A549 (cell line): Measurements from ENCODE around the gene ATP11A. TPM values are rescaled to one million over a fixed set of nuclear protein-coding genes. Genes with fewer than 3 reads are reported as not detected.

ENCODE experiments used
- ATAC-seq, 2 experiments: fragments of 200-7000 bp in 1 of 2; fragments of >200 bp in 1 of 2; cut with Nextera tagmentation in 1 of 2; cut with Tn5 transposase in 1 of 2; 3 replicates each; pipeline versions ENCODE4 v1.8.0 to v1.9.1; 2018 to 2020; ENCODE audit warnings: mild to moderate bottlenecking in 1 of 2, moderate library complexity in 1 of 2
- CTCF ChIA-PET: fragments of 300-600 bp; sonication (Branson Sonifier 250); formaldehyde crosslinking; extraction: SDS; loops from one replicate; lab custom pipeline; 2021; ENCODE audit warnings: antibody characterized with exemption, inconsistent platforms; lab: Yijun Ruan, JAX
- POLR2A ChIA-PET: fragments of 350-600 bp; formaldehyde crosslinking; extraction: SDS; loops from one replicate; lab custom pipeline; 2021; ENCODE audit warnings: antibody characterized with exemption, inconsistent platforms; lab: Yijun Ruan, JAX
- DNase-seq, 2 experiments: peaks; one replicate each; pipeline versions ENCODE4 v3.0.0 to v3.0.0-alpha.2; 2011 to 2016; ENCODE audit warnings: low read depth in 1 of 2, low spot score in 1 of 2
- FAIRE-seq: peaks from 2 replicates; lab custom pipeline; 2011; peaks lifted over from hg19 to GRCh38; lab: Jason Lieb, UNC
- H3K27ac ChIP-seq, 2 experiments: fragments of >200 bp; sonication (Bioruptor Twin); formaldehyde crosslinking; 3 replicates each; pipeline ENCODE4 v1.5.1; 2016 to 2017
- H3K4me1 ChIP-seq: fragments of >200 bp; sonication (Bioruptor Twin); formaldehyde crosslinking; 3 replicates; pipeline ENCODE4 v1.6.1; 2016
- H3K4me2 ChIP-seq: fragments of >200 bp; sonication (Bioruptor Twin); formaldehyde crosslinking; 3 replicates; pipeline ENCODE4 v1.6.1; 2016
- H3K4me3 ChIP-seq: fragments of >200 bp; sonication (Bioruptor Twin); formaldehyde crosslinking; 3 replicates; pipeline ENCODE4 v1.5.1; 2016
- H3K9me3 ChIP-seq: fragments of >200 bp; sonication (Bioruptor Twin); formaldehyde crosslinking; 3 replicates; pipeline ENCODE4 v1.6.1; 2016
- CHD2 ChIP-seq: fragments of 150-350 bp; IDR thresholded peaks from 2 replicates; pipeline ENCODE4 v1.6.1; 2014; ENCODE audit warnings: low read length; ENCODE audit not compliant: partially characterized antibody
- CHD4 ChIP-seq: fragments of 200-600 bp; sonication (generic); IDR thresholded peaks from 2 replicates; pipeline ENCODE4 v1.6.1; 2016; ENCODE audit warnings: antibody characterized with exemption, mild to moderate bottlenecking, borderline replicate concordance
- EP300 ChIP-seq, 2 experiments: fragments of >200 bp; sonication (Bioruptor Twin); formaldehyde crosslinking; IDR thresholded peaks; 2 replicates in 1 of 2; 3 replicates in 1 of 2; pipeline ENCODE4 v1.6.1; 2016 to 2017
- ESRRA ChIP-seq: fragments of 150-350 bp; IDR thresholded peaks from 2 replicates; pipeline ENCODE4 v1.6.1; 2014; ENCODE audit warnings: mild to moderate bottlenecking, low read length, borderline replicate concordance
- FOSB ChIP-seq: fragments of 250-450 bp; sonication (Bioruptor Pico); IDR thresholded peaks from 2 replicates; pipeline ENCODE4 v1.5.0; 2020; ENCODE audit warnings: mild to moderate bottlenecking, moderate library complexity
- HOXA7 ChIP-seq: fragments of 250-450 bp; sonication (Bioruptor Pico); IDR thresholded peaks from 2 replicates; pipeline ENCODE4 v1.5.0; 2020; ENCODE audit warnings: mild to moderate bottlenecking, moderate library complexity
- HOXB13 ChIP-seq: fragments of 250-450 bp; sonication (Bioruptor Pico); IDR thresholded peaks from 2 replicates; pipeline ENCODE4 v1.5.0; 2020; ENCODE audit warnings: low read depth, mild to moderate bottlenecking, moderate library complexity
- JUN ChIP-seq, 2 experiments: fragments of >200 bp; sonication (Bioruptor Twin); formaldehyde crosslinking; IDR thresholded peaks; 2 replicates in 1 of 2; 3 replicates in 1 of 2; pipeline ENCODE4 v1.6.1; 2016 to 2017
- KDM5A ChIP-seq: fragments of 200-600 bp; sonication (generic); IDR thresholded peaks from 2 replicates; pipeline ENCODE4 v1.6.1; 2016; ENCODE audit warnings: antibody characterized with exemption, mild to moderate bottlenecking
- MAZ ChIP-seq: fragments of 150-350 bp; IDR thresholded peaks from 2 replicates; pipeline ENCODE4 v1.6.1; 2014; ENCODE audit warnings: antibody characterized with exemption, low read depth, low read length, borderline replicate concordance
- NFE2L2 ChIP-seq: fragments of 150-350 bp; conservative IDR thresholded peaks from 2 replicates; pipeline ENCODE4 v1.6.1; 2014; ENCODE audit warnings: low read length
- NPAS2 ChIP-seq: fragments of 250-450 bp; sonication (Bioruptor Pico); IDR thresholded peaks from 2 replicates; pipeline ENCODE4 v1.8.0; 2022; ENCODE audit warnings: mild to moderate bottlenecking, moderate library complexity, borderline replicate concordance
- POLR2A ChIP-seq: IDR thresholded peaks from 2 replicates; pipeline ENCODE4 v1.6.1; 2012; ENCODE audit warnings: mild to moderate bottlenecking, low read length
- RAD21 ChIP-seq, 2 experiments: fragments of >200 bp in 1 of 2; sonication (Bioruptor Twin) in 1 of 2; formaldehyde crosslinking in 1 of 2; IDR thresholded peaks in 1 of 2; conservative IDR thresholded peaks in 1 of 2; 2 replicates in 1 of 2; 3 replicates in 1 of 2; pipeline ENCODE4 v1.6.1; 2012 to 2018; ENCODE audit warnings: inconsistent platforms in 1 of 2
- RARB ChIP-seq: fragments of 250-450 bp; sonication (Bioruptor Pico); IDR thresholded peaks from 2 replicates; pipeline ENCODE4 v1.8.0; 2021; ENCODE audit warnings: mild to moderate bottlenecking, moderate library complexity
- RCOR1 ChIP-seq: fragments of 150-350 bp; IDR thresholded peaks from 2 replicates; pipeline ENCODE4 v1.6.1; 2014; ENCODE audit warnings: antibody characterized with exemption, low read length, low read depth
- RFX5 ChIP-seq: fragments of 450-650 bp; IDR thresholded peaks from 2 replicates; pipeline ENCODE4 v1.7.1; 2014; ENCODE audit warnings: antibody characterized with exemption, mild to moderate bottlenecking, moderate library complexity
- ZFP36 ChIP-seq: fragments of 450-650 bp; IDR thresholded peaks from 2 replicates; pipeline ENCODE4 v1.6.1; 2014; ENCODE audit warnings: borderline replicate concordance; ENCODE audit not compliant: partially characterized antibody
- WGBS: methylation state at CpG from one replicate; pipeline ENCODE4 v1.1.6; 2017; ENCODE audit errors: missing lambda C conversion rate; 5-methylcytosine and 5-hydroxymethylcytosine counted together
- polyA plus RNA-seq, 4 experiments: library from polyadenylated mRNA; depleted of rRNA in 3 of 4; stranded (reverse); fragments of >200 nt; fragmentation: RNase III in 1 of 4; extraction: RNeasy Plus Mini Kit Qiagen cat#74134 plus additional on column Dnase treatment in 1 of 4; gene quantifications; 2 replicates in 3 of 4; 3 replicates in 1 of 4; pipeline ENCODE4 v1.2.3, GENCODE V29; 2011 to 2017
- TF ChIP-seq, protein P1 (sequence below): IDR thresholded peaks from 2 replicates; pipeline ENCODE4 v1.6.1; 2012
- TF ChIP-seq, protein P2 (sequence below): IDR thresholded peaks from 2 replicates; pipeline ENCODE4 v1.6.1; 2012

The ATP11A gene
- polyA plus RNA-seq, 2 of the 4 experiments (the other 2 are of a cell fraction) = 4.1 to 8.0 TPM

DNA sequence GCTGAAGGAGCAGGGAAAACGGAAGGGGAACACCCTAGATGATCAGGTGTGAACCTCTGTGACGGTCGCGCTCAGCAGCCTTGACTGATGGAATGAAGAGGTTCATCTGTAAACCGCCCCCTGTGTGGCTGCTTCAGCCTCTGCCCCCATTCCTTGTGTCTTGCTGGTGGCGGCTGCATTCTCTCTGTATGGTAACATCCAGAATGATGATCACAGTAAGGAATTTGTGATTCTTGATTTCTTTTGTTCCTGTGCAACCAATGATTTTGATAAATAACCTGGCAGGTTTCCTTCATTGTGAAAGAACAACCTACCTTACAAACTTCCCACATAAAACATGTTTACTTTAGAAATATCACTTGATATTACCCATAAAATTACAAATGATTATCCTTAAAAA, 160.4 kb downstream of the ATP11A start:
- CTCF ChIA-PET = no interaction called here
- FAIRE-seq = no peak

DNA sequence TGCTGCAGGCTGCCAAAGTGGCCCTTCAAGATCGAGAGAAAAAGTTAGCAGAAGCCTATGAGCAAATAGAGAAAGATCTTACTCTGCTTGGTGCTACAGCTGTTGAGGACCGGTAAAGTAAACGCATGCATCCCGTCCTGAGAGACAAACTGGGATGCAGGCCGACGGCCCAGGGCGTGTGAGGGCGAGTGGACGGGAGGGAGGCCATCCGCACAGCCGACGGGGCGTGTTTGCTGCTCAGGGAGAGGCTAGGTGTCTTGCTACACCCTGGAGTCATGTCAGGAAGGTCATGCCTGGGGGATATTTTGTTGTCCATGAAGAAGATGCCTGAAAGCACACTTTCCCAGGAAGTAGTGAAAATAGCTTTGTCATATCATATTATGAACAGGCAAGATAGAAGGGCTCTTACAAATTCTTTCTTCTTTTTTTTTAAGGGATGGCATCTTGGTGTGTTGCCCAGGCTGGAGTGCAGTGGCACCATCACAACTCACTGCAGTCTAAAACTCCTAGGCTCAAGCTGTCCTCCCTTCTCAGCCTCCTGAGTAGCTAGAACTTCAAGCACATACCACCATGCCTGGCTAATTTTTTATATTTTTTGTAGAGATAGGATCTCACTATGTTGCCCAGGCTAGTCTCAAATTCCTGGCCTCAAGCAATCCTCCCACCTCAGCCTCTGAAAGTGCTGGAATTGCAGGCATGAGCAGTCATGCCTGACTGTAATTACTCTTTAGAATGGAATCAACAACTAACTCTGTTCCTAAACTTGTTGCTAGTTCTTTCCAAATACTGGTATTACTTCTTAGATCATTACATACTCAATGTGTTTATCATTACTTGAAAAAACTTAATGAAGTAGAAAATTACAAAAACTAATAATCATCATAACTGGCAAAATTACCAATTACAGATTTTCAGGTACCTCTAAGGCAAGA, 161.5 kb downstream of the ATP11A start:
- H3K4me3 ChIP-seq = no peak overlapping the region
- no peaks in the 10 kb centered on the region for H3K9me3 ChIP-seq
- no peak for DNase-seq
- CTCF ChIA-PET = interaction anchor here (0.5 kb wide), 1 partner anchor 22 kb away, joined by 3 read pairs; no protein-coding TSS in a partner anchor
- no peak for TF ChIP-seq MAZ
- TF ChIP-seq POLR2A = no peak
- no peak for TF ChIP-seq NFE2L2
- no peak for TF ChIP-seq RFX5
- no peak for TF ChIP-seq KDM5A
- TF ChIP-seq JUN (IDR thresholded peaks at IDR 0.05) = no peak
- no peak for TF ChIP-seq RAD21 (conservative IDR thresholded peaks at IDR 0.05 in 1 of 2, IDR thresholded peaks at IDR 0.05 in 1 of 2)
- no peak for TF ChIP-seq FOSB
- no peak for TF ChIP-seq NPAS2 (CRISPR knock-in tag)
- no peak for TF ChIP-seq ESRRA
- TF ChIP-seq, protein P1, sequence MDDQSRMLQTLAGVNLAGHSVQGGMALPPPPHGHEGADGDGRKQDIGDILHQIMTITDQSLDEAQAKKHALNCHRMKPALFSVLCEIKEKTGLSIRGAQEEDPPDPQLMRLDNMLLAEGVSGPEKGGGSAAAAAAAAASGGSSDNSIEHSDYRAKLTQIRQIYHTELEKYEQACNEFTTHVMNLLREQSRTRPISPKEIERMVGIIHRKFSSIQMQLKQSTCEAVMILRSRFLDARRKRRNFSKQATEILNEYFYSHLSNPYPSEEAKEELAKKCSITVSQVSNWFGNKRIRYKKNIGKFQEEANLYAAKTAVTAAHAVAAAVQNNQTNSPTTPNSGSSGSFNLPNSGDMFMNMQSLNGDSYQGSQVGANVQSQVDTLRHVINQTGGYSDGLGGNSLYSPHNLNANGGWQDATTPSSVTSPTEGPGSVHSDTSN = no peak
- no peak for TF ChIP-seq ZFP36
- TF ChIP-seq, protein P2, sequence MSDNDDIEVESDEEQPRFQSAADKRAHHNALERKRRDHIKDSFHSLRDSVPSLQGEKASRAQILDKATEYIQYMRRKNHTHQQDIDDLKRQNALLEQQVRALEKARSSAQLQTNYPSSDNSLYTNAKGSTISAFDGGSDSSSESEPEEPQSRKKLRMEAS = no peak
- TF ChIP-seq HOXB13 (CRISPR knock-in tag) = no peak
- no peak for TF ChIP-seq RCOR1
- TF ChIP-seq CHD2 = no peak
- TF ChIP-seq, all 56 proteins: peak for 0
- ATAC-seq (no peak), FAIRE-seq (no peak)
- POLR2A ChIA-PET = no interaction called here
- 92% methylated on average over 13 of the region's 13 CpGs for WGBS
- H3K4me2 ChIP-seq = no peak overlapping the region
- H3K27ac ChIP-seq = no peak overlapping the region
- no peaks in the 10 kb centered on the region for H3K4me1 ChIP-seq

More for the DNA sequence above, 160.4 kb downstream of the ATP11A start:
- POLR2A ChIA-PET = no interaction called here
- no peak for ATAC-seq
- Histone ChIP-seq H3K4me2 (no peak overlapping the region), H3K9me3 (no peaks in the 10 kb centered on the region), H3K4me1 (no peaks in the 10 kb centered on the region), H3K27ac (no peak overlapping the region), H3K4me3 (no peak overlapping the region)
- DNase-seq = no peak
- 86% methylated on average over 6 of the region's 6 CpGs for WGBS
- TF ChIP-seq RARB (CRISPR knock-in tag) = no peak

DNA sequence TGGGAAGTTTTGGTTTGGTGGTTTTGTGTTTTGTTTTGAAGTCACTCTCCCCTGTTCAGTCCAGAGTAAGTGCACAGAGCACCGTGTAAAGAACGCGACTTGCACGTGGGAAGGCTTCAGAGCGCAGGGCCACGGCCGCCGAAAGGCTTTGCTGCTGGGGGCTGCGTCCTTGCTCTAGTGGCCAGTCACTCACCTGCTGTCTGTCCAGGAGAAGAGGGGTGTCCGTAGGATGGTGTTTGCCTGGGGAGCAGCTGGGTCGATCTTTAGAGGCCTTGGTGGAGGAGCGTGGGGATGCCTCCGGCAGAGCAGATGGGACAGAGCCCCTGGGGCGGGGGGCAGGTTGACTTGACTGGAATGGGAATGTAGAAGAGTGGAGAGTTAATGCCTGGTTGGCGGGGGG, 162.6 kb downstream of the ATP11A start:
- TF ChIP-seq CHD4 = no peak
- no peak for TF ChIP-seq ESRRA
- TF ChIP-seq, all 56 proteins: peak for 0
- FAIRE-seq (no peak), ATAC-seq (no peak), DNase-seq (no peak)
- ChIA-PET CTCF (interaction anchor here (0.5 to 0.7 kb wide), 2 partner anchors 21 to 104 kb away, joined by 3 read pairs; no protein-coding TSS in a partner anchor), POLR2A (no interaction called here)
- no peaks in the 10 kb centered on the region for H3K9me3 ChIP-seq
- H3K4me3 ChIP-seq = no peak overlapping the region
- no peak overlapping the region for H3K27ac ChIP-seq
- 92% methylated on average over 14 of the region's 15 CpGs for WGBS
- no peaks in the 10 kb centered on the region for H3K4me1 ChIP-seq
- H3K4me2 ChIP-seq = no peak overlapping the region

DNA sequence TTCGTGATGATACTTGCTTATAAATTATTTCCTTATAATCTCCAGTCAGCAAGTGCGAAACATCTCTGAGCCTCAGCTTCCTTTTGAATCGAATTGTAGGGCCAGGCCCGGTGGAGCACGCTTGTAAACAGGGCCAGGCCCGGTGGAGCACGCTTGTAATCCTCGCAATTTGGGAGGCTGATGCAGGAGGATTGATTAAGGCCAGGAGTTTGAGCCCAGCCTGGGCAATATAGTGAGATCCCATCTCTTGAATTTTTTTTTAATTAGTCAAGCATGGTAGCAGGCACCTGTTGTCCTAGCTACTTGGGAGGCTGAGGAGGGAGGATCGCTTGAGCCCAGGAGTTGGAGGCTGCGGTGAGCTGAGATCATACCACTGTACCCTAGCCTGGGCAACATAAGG, 163.0 kb downstream of the ATP11A start:
- H3K4me2 ChIP-seq = no peak overlapping the region
- WGBS = 94% methylated on average over 10 of the region's 10 CpGs
- H3K27ac ChIP-seq = no peak overlapping the region
- ChIA-PET POLR2A (no interaction called here), CTCF (interaction anchor here (0.7 kb wide), 1 partner anchor 104 kb away, joined by 3 read pairs; no protein-coding TSS in a partner anchor)
- no peak for FAIRE-seq
- no peaks in the 10 kb centered on the region for H3K4me1 ChIP-seq
- no peak for ATAC-seq
- no peak for DNase-seq
- TF ChIP-seq KDM5A = no peak
- TF ChIP-seq EP300 (IDR thresholded peaks at IDR 0.05) = no peak
- no peak for TF ChIP-seq HOXA7
- no peaks in the 10 kb centered on the region for H3K9me3 ChIP-seq
- H3K4me3 ChIP-seq = no peak overlapping the region
